ENCODE data around the gene ADAMTS14. TPM values are rescaled to one million over a fixed set of nuclear protein-coding genes. Genes with fewer than 3 reads are reported as not detected.

ADAMTS14 gene
- total RNA-seq, 1 experiment from 2014 or later: 1.9 TPM

GRCh38 chr10:70655316-70655715, 17.0 kb upstream of the ADAMTS14 start:
- intact Hi-C loops (cut with micrococcal nuclease; ENCODE audit: unreplicated experiment): no loop called here
- Histone ChIP-seq H3K27me3 (ENCODE audit: insufficient read depth, low read depth) (no peaks in the 10 kb centered on the region), H3K27ac (no peak overlapping the region), H3K4me2 (no peak overlapping the region), H3K9me2 (ENCODE audit: insufficient read depth) (no peaks in the 10 kb centered on the region), H3K79me2 (ENCODE audit: low read depth) (no peaks in the 10 kb centered on the region), H4K20me1 (ENCODE audit: insufficient read depth) (no peaks in the 10 kb centered on the region), H3K36me3 (ENCODE audit: low read depth) (no peaks in the 10 kb centered on the region), H3K4me1 (replicated peaks; ENCODE audit: insufficient read depth) (peaks cover 22% of the 10 kb centered on the region), H3F3A (ENCODE audit: insufficient read depth, low read depth) (peaks cover 20% of the 10 kb centered on the region), H2AFZ (no peak overlapping the region), H3K9me3 (ENCODE audit: insufficient read depth, low read depth) (peaks cover 10% of the 10 kb centered on the region; the same call in 1 of the 2 replicates), H3K4me3 (no peak overlapping the region)
- ChIA-PET POLR2A (ENCODE audit: unreplicated experiment) (no interaction called here), CTCF (no interaction called here)
- TF ChIP-seq EZH2 (IDR thresholded peaks at IDR 0.05; ENCODE audit: low read depth): no peak
- TF ChIP-seq, protein P1, sequence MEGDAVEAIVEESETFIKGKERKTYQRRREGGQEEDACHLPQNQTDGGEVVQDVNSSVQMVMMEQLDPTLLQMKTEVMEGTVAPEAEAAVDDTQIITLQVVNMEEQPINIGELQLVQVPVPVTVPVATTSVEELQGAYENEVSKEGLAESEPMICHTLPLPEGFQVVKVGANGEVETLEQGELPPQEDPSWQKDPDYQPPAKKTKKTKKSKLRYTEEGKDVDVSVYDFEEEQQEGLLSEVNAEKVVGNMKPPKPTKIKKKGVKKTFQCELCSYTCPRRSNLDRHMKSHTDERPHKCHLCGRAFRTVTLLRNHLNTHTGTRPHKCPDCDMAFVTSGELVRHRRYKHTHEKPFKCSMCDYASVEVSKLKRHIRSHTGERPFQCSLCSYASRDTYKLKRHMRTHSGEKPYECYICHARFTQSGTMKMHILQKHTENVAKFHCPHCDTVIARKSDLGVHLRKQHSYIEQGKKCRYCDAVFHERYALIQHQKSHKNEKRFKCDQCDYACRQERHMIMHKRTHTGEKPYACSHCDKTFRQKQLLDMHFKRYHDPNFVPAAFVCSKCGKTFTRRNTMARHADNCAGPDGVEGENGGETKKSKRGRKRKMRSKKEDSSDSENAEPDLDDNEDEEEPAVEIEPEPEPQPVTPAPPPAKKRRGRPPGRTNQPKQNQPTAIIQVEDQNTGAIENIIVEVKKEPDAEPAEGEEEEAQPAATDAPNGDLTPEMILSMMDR (conservative IDR thresholded peaks at IDR 0.05): no peak
- no TSS peak for BruUV-seq (replicated peaks)
- DNase-seq: no peak

GRCh38 chr10:70656489-70656888, 15.8 kb upstream of the ADAMTS14 start:
- H3K9me2 ChIP-seq (ENCODE audit: insufficient read depth): no peaks in the 10 kb centered on the region
- POLR2A ChIA-PET (ENCODE audit: unreplicated experiment): no interaction called here
- peak overlapping the region; percentile 47 for H3K27ac ChIP-seq
- H3K27me3 ChIP-seq (ENCODE audit: insufficient read depth, low read depth): no peaks in the 10 kb centered on the region
- H3K4me1 ChIP-seq (replicated peaks; ENCODE audit: insufficient read depth): peaks cover 15% of the 10 kb centered on the region
- BruUV-seq (replicated peaks): no TSS peak
- peak; percentile 28 to 78 for DNase-seq
- no peak overlapping the region for H2AFZ ChIP-seq
- H3F3A ChIP-seq (ENCODE audit: insufficient read depth, low read depth): peaks cover 15% of the 10 kb centered on the region
- no peak overlapping the region for H3K4me3 ChIP-seq
- H3K4me2 ChIP-seq: no peak overlapping the region
- peaks cover 10% of the 10 kb centered on the region; the same call in 1 of the 2 replicates for H3K9me3 ChIP-seq (ENCODE audit: insufficient read depth, low read depth)
- TF ChIP-seq, protein P1 (conservative IDR thresholded peaks at IDR 0.05): no peak
- no peak for TF ChIP-seq EZH2 (IDR thresholded peaks at IDR 0.05; ENCODE audit: low read depth)
- no peaks in the 10 kb centered on the region for H4K20me1 ChIP-seq (ENCODE audit: insufficient read depth)
- H3K36me3 ChIP-seq (ENCODE audit: low read depth): no peaks in the 10 kb centered on the region
- CTCF ChIA-PET: no interaction called here
- no peaks in the 10 kb centered on the region for H3K79me2 ChIP-seq (ENCODE audit: low read depth)
- intact Hi-C loops (cut with micrococcal nuclease; ENCODE audit: unreplicated experiment): no loop called here

DNA sequence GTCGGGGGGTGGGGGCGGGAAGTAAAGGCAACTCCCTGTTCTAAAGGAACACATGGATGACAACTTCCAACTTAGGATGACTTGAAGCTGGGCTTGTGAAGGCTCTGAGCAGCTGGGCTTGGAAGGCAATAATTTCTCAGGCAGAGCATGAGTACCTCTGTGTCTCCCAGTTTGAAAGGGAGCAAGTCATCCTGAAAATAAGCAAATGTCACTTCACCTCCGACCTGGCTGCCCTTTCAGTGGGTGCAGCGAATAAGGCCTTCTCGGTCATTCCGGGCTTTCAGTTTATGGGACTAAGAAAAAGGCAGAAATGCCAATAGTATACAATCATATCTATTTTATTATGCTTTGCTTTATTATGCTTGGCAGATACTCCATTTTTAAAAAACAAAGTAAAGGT, 15.3 kb upstream of the ADAMTS14 start:
- no TSS peak for BruUV-seq (replicated peaks)
- ChIA-PET POLR2A (ENCODE audit: unreplicated experiment) (no interaction called here), CTCF (no interaction called here)
- TF ChIP-seq, protein P1 (conservative IDR thresholded peaks at IDR 0.05): no peak
- no peak for TF ChIP-seq EZH2 (IDR thresholded peaks at IDR 0.05; ENCODE audit: low read depth)
- intact Hi-C loops (cut with micrococcal nuclease; ENCODE audit: unreplicated experiment): no loop called here
- Histone ChIP-seq H3K27ac (no peak overlapping the region), H2AFZ (no peak overlapping the region), H3K9me2 (ENCODE audit: insufficient read depth) (no peaks in the 10 kb centered on the region), H3K4me2 (no peak overlapping the region), H3K79me2 (ENCODE audit: low read depth) (no peaks in the 10 kb centered on the region), H3K4me3 (no peak overlapping the region), H3F3A (ENCODE audit: insufficient read depth, low read depth) (peaks cover 13% of the 10 kb centered on the region), H3K9me3 (ENCODE audit: insufficient read depth, low read depth) (peaks cover 10% of the 10 kb centered on the region; the same call in 1 of the 2 replicates), H3K36me3 (ENCODE audit: low read depth) (no peaks in the 10 kb centered on the region), H3K4me1 (replicated peaks; ENCODE audit: insufficient read depth) (peaks cover 12% of the 10 kb centered on the region), H4K20me1 (ENCODE audit: insufficient read depth) (no peaks in the 10 kb centered on the region), H3K27me3 (ENCODE audit: insufficient read depth, low read depth) (no peaks in the 10 kb centered on the region)
- no peak for DNase-seq
